ENCODE data around the gene NME4. TPM values are rescaled to one million over a fixed set of nuclear protein-coding genes. Genes with fewer than 3 reads are reported as not detected.
A peak's percentile ranks its signal among the peaks of the same experiment; 100 is the strongest.

NME4 gene
- polyA plus RNA-seq, 1 of the 3 experiments (the other 2 are of a cell fraction), result 509 TPM

- TF ChIP-seq RFX5 (IDR thresholded peaks at IDR 0.05; ENCODE audit: low read length), result no peak
Observed at GRCh38 chr16:400061-400591, 3.1 kb downstream of the NME4 start (continued).

- ChIA-PET POLR2A (interaction anchor here (1.0 kb wide), 1 partner anchor 219 kb away, joined by 3 read pairs; no protein-coding TSS in a partner anchor), CTCF (interaction anchor here (0.5 to 2.8 kb wide), 4 partner anchors 10 to 302 kb away, joined by 3 to 15 read pairs (median 5); partner anchors contain the start of gene RAB11FIP3)
- Histone ChIP-seq H4K20me1 (ENCODE audit: insufficient read depth) (0 out of 2 replicates have a peak, but pooled peaks cover 10% of the 10 kb centered on the region), H3F3A (replicated peaks; ENCODE audit: insufficient read depth) (peaks cover 40% of the 10 kb centered on the region), H3K4me2 (peak within 1 kb of the TSS; percentile 89), H3K4me1 (ENCODE audit: control insufficient read depth in 1 of 2, insufficient read depth in 2 of 2, low read depth in 1 of 2, low read length in 1 of 2) (peaks cover 0 to 16% of the 10 kb centered on the region in 2 experiments; a peak in 1 of 4 replicates), H3K9me3 (no peaks in the 10 kb centered on the region), H3K27me3 (ENCODE audit: insufficient read depth) (no peaks in the 10 kb centered on the region), H3K4me3 (ENCODE audit: low read depth in 2 of 2, low read length in 1 of 2) (peak within 1 kb of the TSS; percentile 74 to 79), H3K9ac (peak within 1 kb of the TSS; percentile 81), H3K27ac (ENCODE audit: low read depth in 2 of 2, low read length in 1 of 2) (peak within 1 kb of the TSS; percentile 63 to 85), H3K36me3 (replicated peaks in 1 of 2; ENCODE audit: control insufficient read depth in 1 of 2, insufficient read depth in 2 of 2, low read length in 1 of 2) (peaks cover 0 to 17% of the 10 kb centered on the region in 2 experiments), H3K9me2 (no peaks in the 10 kb centered on the region), H2AFZ (ENCODE audit: low read depth) (peak within 1 kb of the TSS; percentile 58; the same call in 1 of the 2 replicates), H3K79me2 (ENCODE audit: insufficient read depth) (peaks cover 14% of the 10 kb centered on the region)
- peak; percentile 99 for DNase-seq
- 2% methylated on average over 33 of the region's 91 CpGs for WGBS (ENCODE audit: low lambda C conversion rate)
- no peak for TF ChIP-seq ZBTB33 (IDR thresholded peaks at IDR 0.05; ENCODE audit: borderline replicate concordance, low read depth)
- TF ChIP-seq RXRA (IDR thresholded peaks at IDR 0.05; ENCODE audit: borderline replicate concordance, low read depth), result no peak
- TF ChIP-seq EP300 (IDR thresholded peaks at IDR 0.05; ENCODE audit: borderline replicate concordance in 1 of 2, low read depth in 1 of 2, low read length in 1 of 2), result no peak
- TF ChIP-seq YY1 (IDR thresholded peaks at IDR 0.05; ENCODE audit: low read depth), result no peak
- 0 out of 2 replicates have a peak, but pooled peaks have one; percentile 7 for TF ChIP-seq RCOR1 (IDR thresholded peaks at IDR 0.05; ENCODE audit: low read length)
- TF ChIP-seq POLR2AphosphoS5 (IDR thresholded peaks at IDR 0.05; ENCODE audit: low read depth, low read length), result peak; percentile 87
- TF ChIP-seq MAX (IDR thresholded peaks at IDR 0.05; ENCODE audit: low read depth), result peak; percentile 59
- TF ChIP-seq IRF3 (IDR thresholded peaks at IDR 0.05; ENCODE audit: low read depth, low read length), result no peak
- no peak for TF ChIP-seq FOXM1 (IDR thresholded peaks at IDR 0.05; ENCODE audit: low read depth)
- TF ChIP-seq REST (IDR thresholded peaks at IDR 0.05; ENCODE audit: low read depth, low read length), result no peak; the same call in 1 of the 2 replicates
- no peak; the same call in 1 of the 2 replicates for TF ChIP-seq JUND (IDR thresholded peaks at IDR 0.05)
- no peak for TF ChIP-seq MEF2A (IDR thresholded peaks at IDR 0.05; ENCODE audit: borderline replicate concordance, low read depth)
- TF ChIP-seq SMC3 (IDR thresholded peaks at IDR 0.05; ENCODE audit: low read depth, low read length), result peak; percentile 32
- TF ChIP-seq CHD2 (IDR thresholded peaks at IDR 0.05; ENCODE audit: low read length, partially characterized antibody), result peak; percentile 68
- peak; percentile 72 for TF ChIP-seq NRF1 (IDR thresholded peaks at IDR 0.05; ENCODE audit: low read depth, low read length)
- TF ChIP-seq GATA2 (CRISPR knock-in tag; IDR thresholded peaks at IDR 0.05), result no peak
- no peak for TF ChIP-seq RFX5 (IDR thresholded peaks at IDR 0.05; ENCODE audit: low read length)
- TF ChIP-seq MXI1 (IDR thresholded peaks at IDR 0.05; ENCODE audit: low read depth, low read length), result peak; percentile 68; the same call in 1 of the 2 replicates
- TF ChIP-seq NFIC (IDR thresholded peaks at IDR 0.05; ENCODE audit: borderline replicate concordance), result no peak
- TF ChIP-seq FOXJ3 (CRISPR knock-in tag; IDR thresholded peaks at IDR 0.05), result no peak
- peak; percentile 43 for TF ChIP-seq RAD21 (IDR thresholded peaks at IDR 0.05; ENCODE audit: low read length)
- TF ChIP-seq USF1 (IDR thresholded peaks at IDR 0.05; ENCODE audit: borderline replicate concordance, low read depth), result peak; percentile 56; the same call in 1 of the 2 replicates
Observed at GRCh38 chr16:401468-402348, 4.7 kb downstream of the NME4 start, which contains the start of gene DECR2. TSS of gene DECR2 (plus strand) at chr16:401885. CDS start at chr16:401964, 79 bp downstream.
